Osteoblast (primary cell): ENCODE data around the gene SLC28A1. TPM values are rescaled to one million over a fixed set of nuclear protein-coding genes. Genes with fewer than 3 reads are reported as not detected.
"Not testable (repeated sequence)": the region's sequence is repeated elsewhere in the genome, so short reads cannot be mapped to it uniquely, and the experiment has no call there.

Source experiments
- DNase-seq: peaks from one replicate; pipeline ENCODE4 v3.0.0; 2011; ENCODE audit warnings: low spot score, mixed read lengths; ENCODE audit not compliant: insufficient read length; ENCODE audit errors: missing footprints
- H2AFZ ChIP-seq: 2 replicates; pipeline ENCODE4 v1.6.0; 2011; ENCODE audit warnings: mild to moderate bottlenecking, low read length
- H3K27ac ChIP-seq: 2 replicates; pipeline ENCODE4 v1.5.1; 2011; ENCODE audit warnings: mild to moderate bottlenecking, low read depth, low read length, moderate library complexity
- H3K27me3 ChIP-seq: 2 replicates; pipeline ENCODE4 v1.6.0; 2012; ENCODE audit warnings: mild to moderate bottlenecking, control low read depth, inconsistent platforms, low read length, moderate library complexity; ENCODE audit not compliant: insufficient read depth
- H3K36me3 ChIP-seq: 2 replicates; pipeline ENCODE4 v1.5.1; 2011; ENCODE audit warnings: mild to moderate bottlenecking, low read length, control low read depth, moderate library complexity; ENCODE audit not compliant: insufficient read depth
- H3K4me1 ChIP-seq: 2 replicates; pipeline ENCODE4 v1.5.1; 2011; ENCODE audit warnings: mild to moderate bottlenecking, low read length, control low read depth, moderate library complexity; ENCODE audit not compliant: insufficient read depth
- H3K4me2 ChIP-seq: 2 replicates; pipeline ENCODE4 v1.6.0; 2011; ENCODE audit warnings: mild to moderate bottlenecking, low read length; ENCODE audit not compliant: insufficient read depth
- H3K4me3 ChIP-seq: fragments of 200-600 bp; sonication (generic); 3 replicates; pipeline ENCODE4 v1.5.1; 2012; ENCODE audit warnings: mild to moderate bottlenecking, low read length, inconsistent platforms; ENCODE audit not compliant: insufficient read depth
- H3K79me2 ChIP-seq: 2 replicates; pipeline ENCODE4 v1.6.0; 2012; ENCODE audit warnings: mild to moderate bottlenecking, low read length, control low read depth, inconsistent platforms; ENCODE audit not compliant: insufficient read depth
- H3K9me3 ChIP-seq: 2 replicates; pipeline ENCODE4 v1.5.1; 2011; ENCODE audit warnings: low read depth, low read length, control low read depth
- H4K20me1 ChIP-seq: 2 replicates; pipeline ENCODE4 v1.6.0; 2012; ENCODE audit warnings: mild to moderate bottlenecking, low read length, control low read depth; ENCODE audit not compliant: insufficient read depth
- total RNA-seq: library from RNA; depleted of rRNA; stranded (reverse); fragments of >200 nt; gene quantifications from 2 replicates; pipeline ENCODE4 v1.2.3, GENCODE V29; 2012
- TF ChIP-seq, protein P1 (sequence below): IDR thresholded peaks from 2 replicates; pipeline ENCODE4 v1.5.1; 2011; ENCODE audit warnings: mild to moderate bottlenecking, low read depth, low read length, moderate library complexity; ENCODE audit errors: extremely low read depth

Gene SLC28A1
- total RNA-seq, 1 donor: not detected

DNA sequence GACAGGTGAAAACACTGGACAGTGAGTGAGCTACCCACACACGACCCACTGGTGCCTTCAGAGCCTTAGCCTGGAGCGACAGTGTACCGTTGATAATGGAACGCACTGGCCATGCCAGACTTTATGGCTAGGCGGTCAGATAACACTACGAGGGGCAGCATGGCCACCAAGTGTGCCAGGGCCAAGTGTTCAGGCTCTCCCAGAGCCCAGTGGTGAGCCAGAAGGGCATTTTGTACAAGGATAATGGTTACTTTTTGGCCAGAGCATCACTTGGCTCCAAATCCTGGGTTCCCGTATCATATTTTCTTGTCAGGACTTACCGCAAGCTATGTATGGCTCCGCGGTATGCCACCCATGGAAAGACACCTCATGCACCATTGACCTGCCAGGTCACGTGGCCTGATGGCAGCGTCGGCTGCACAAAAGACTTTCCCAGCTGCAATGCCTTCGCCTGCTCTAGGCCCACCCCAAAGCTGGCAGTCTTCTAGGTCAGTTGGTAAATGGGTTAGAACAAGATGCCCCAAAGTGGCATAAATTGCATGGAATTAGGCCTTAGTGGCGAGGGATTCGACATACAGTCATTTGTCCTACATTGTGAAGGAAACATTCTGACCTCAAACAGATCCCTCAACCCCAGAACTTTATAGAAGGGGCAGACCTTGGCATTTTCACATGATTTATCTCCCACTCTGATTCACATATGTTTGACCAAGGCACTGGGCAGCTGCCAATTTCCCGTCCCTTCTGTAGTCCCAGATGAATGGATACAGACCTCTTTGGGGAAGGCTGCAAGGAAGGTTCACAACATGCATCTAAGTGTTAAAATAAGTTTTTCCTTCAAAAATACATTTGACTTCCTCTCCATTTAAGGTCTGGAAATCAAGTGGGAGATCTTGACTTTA lies 12.2 kb upstream of the SLC28A1 start:
- Histone ChIP-seq H3K27ac (no peak overlapping the region), H2AFZ (no peak overlapping the region), H3K9me3 (no peaks in the 10 kb centered on the region), H3K27me3 (no peaks in the 10 kb centered on the region), H3K4me3 (no peak overlapping the region), H4K20me1 (no peaks in the 10 kb centered on the region), H3K4me1 (no peaks in the 10 kb centered on the region), H3K4me2 (no peak overlapping the region), H3K79me2 (no peaks in the 10 kb centered on the region), H3K36me3 (no peaks in the 10 kb centered on the region)
- no peak for DNase-seq
- TF ChIP-seq, protein P1, sequence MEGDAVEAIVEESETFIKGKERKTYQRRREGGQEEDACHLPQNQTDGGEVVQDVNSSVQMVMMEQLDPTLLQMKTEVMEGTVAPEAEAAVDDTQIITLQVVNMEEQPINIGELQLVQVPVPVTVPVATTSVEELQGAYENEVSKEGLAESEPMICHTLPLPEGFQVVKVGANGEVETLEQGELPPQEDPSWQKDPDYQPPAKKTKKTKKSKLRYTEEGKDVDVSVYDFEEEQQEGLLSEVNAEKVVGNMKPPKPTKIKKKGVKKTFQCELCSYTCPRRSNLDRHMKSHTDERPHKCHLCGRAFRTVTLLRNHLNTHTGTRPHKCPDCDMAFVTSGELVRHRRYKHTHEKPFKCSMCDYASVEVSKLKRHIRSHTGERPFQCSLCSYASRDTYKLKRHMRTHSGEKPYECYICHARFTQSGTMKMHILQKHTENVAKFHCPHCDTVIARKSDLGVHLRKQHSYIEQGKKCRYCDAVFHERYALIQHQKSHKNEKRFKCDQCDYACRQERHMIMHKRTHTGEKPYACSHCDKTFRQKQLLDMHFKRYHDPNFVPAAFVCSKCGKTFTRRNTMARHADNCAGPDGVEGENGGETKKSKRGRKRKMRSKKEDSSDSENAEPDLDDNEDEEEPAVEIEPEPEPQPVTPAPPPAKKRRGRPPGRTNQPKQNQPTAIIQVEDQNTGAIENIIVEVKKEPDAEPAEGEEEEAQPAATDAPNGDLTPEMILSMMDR: no peak

DNA sequence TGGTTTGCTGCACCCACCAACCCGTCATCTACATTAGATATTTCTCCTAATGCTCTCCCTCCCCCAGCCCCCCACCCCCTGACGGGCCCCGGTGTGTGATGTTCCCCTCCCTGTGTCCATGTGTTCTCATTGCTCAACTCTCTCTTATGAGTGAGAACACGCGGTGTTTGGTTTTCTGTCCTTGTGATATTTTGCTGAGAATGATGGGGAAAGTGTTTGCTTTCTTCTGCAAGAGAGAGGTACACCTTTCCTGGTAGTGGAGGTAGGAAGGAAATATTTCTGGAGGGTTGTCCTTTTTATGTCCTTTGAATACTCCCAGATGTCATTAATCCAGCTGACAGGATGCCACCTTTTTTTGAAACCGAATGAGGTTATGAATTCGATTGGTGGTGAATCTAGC lies 10.5 kb upstream of the SLC28A1 start:
- TF ChIP-seq, protein P1: no peak
- Histone ChIP-seq H3K27ac (no peak overlapping the region), H3K4me1 (no peaks in the 10 kb centered on the region), H3K36me3 (no peaks in the 10 kb centered on the region), H3K4me2 (no peak overlapping the region), H3K27me3 (no peaks in the 10 kb centered on the region), H2AFZ (no peak overlapping the region), H3K79me2 (no peaks in the 10 kb centered on the region), H4K20me1 (no peaks in the 10 kb centered on the region), H3K4me3 (no peak overlapping the region), H3K9me3 (no peaks in the 10 kb centered on the region)
- DNase-seq: no peak

GRCh38 chr15:84874981-84875699 lies 9.3 kb upstream of the SLC28A1 start:
- H3K4me3 ChIP-seq: no peak overlapping the region
- H3K4me1 ChIP-seq: no peaks in the 10 kb centered on the region
- no peaks in the 10 kb centered on the region for H3K79me2 ChIP-seq
- no peak overlapping the region for H3K4me2 ChIP-seq
- TF ChIP-seq, protein P1: no peak
- no peaks in the 10 kb centered on the region for H3K9me3 ChIP-seq
- no peaks in the 10 kb centered on the region for H4K20me1 ChIP-seq
- no peak overlapping the region for H2AFZ ChIP-seq
- H3K36me3 ChIP-seq: no peaks in the 10 kb centered on the region
- no peak for DNase-seq
- no peak overlapping the region for H3K27ac ChIP-seq
- no peaks in the 10 kb centered on the region for H3K27me3 ChIP-seq

- no peak overlapping the region for H3K27ac ChIP-seq
- H3K4me2 ChIP-seq: no peak overlapping the region
- H3K27me3 ChIP-seq: no peaks in the 10 kb centered on the region
- H3K79me2 ChIP-seq: no peaks in the 10 kb centered on the region
- no peaks in the 10 kb centered on the region for H3K9me3 ChIP-seq
- no peaks in the 10 kb centered on the region for H3K4me1 ChIP-seq
- H4K20me1 ChIP-seq: no peaks in the 10 kb centered on the region
- DNase-seq: no peak
- no peak overlapping the region for H3K4me3 ChIP-seq
- TF ChIP-seq, protein P1: no peak
- no peak overlapping the region for H2AFZ ChIP-seq
- H3K36me3 ChIP-seq: no peaks in the 10 kb centered on the region
These were observed 8.2 kb upstream of the SLC28A1 start for GRCh38 chr15:84876269-84876668.

- H3K27ac ChIP-seq, H3K4me3 ChIP-seq, H3K9me3 ChIP-seq, H2AFZ ChIP-seq, H4K20me1 ChIP-seq, H3K4me1 ChIP-seq, H3K27me3 ChIP-seq, H3K4me2 ChIP-seq, DNase-seq, H3K79me2 ChIP-seq, H3K36me3 ChIP-seq: not testable (repeated sequence)
These were observed 6.8 kb upstream of the SLC28A1 start for GRCh38 chr15:84877701-84878100.
